Transverse colon (tissue), 4 donors: ENCODE measurements around the gene DMRTC2. TPM values are rescaled to one million over a fixed set of nuclear protein-coding genes. Genes with fewer than 3 reads are reported as not detected.

ENCODE experiments used
- DNase-seq: peaks from one replicate; pipeline ENCODE4 v3.0.0-alpha.2; 2019
- H3K27ac ChIP-seq, 4 donors: fragments of 200-600 bp; sonication (generic); 2 replicates each; pipeline ENCODE4 v1.5.1; 2016 to 2018; ENCODE audit warnings: inconsistent platforms in 4 of 4
- H3K27me3 ChIP-seq: fragments of 200-600 bp; sonication (generic); 2 replicates; pipeline ENCODE4 v1.5.1; 2017; ENCODE audit warnings: inconsistent platforms
- H3K36me3 ChIP-seq, 4 donors: fragments of 200-600 bp; sonication (generic); 2 replicates each; pipeline ENCODE4 v1.5.1; 2017 to 2019; ENCODE audit warnings: inconsistent platforms in 4 of 4
- H3K4me1 ChIP-seq, 4 donors: fragments of 200-600 bp; sonication (generic); 2 replicates each; pipeline ENCODE4 v1.5.1; 2017 to 2020; ENCODE audit warnings: inconsistent platforms in 4 of 4
- H3K4me3 ChIP-seq, 4 donors: fragments of 200-600 bp; sonication (generic); 1 replicate in 1 of 4; 2 replicates in 3 of 4; pipeline versions ENCODE4 v1.5.1 to v1.6.1; 2017 to 2019; ENCODE audit warnings: inconsistent platforms in 4 of 4
- H3K9me3 ChIP-seq, 2 donors: fragments of 200-600 bp; sonication (generic); 2 replicates each; pipeline ENCODE4 v1.5.1; 2017 to 2019; ENCODE audit warnings: inconsistent platforms in 2 of 2
- EP300 ChIP-seq: sonication (generic); formaldehyde crosslinking; IDR thresholded peaks from one replicate; pipeline ENCODE4 v1.6.1; 2017; ENCODE audit warnings: antibody characterized with exemption, low read depth
- POLR2A ChIP-seq: fragments of 450-650 bp; IDR thresholded peaks from one replicate; pipeline ENCODE4 v1.6.1; 2016; ENCODE audit warnings: antibody characterized with exemption, mild to moderate bottlenecking, moderate library complexity
- POLR2AphosphoS5 ChIP-seq, 3 donors: sonication (generic); formaldehyde crosslinking; IDR thresholded peaks; one replicate each; pipeline ENCODE4 v1.6.1; 2016; ENCODE audit warnings: antibody characterized with exemption in 3 of 3
- WGBS, 2 donors: methylation state at CpG; one replicate each; pipeline ENCODE4 v1.1.5; 2018; ENCODE audit warnings: low coverage in 1 of 2; 5-methylcytosine and 5-hydroxymethylcytosine counted together
- in situ Hi-C, 4 donors: fragments of 200-750 bp; cut with MboI; loops; one replicate each; pipeline versions ENCODE4 v1.15.0 to v1.15.1; 2017; ENCODE audit warnings: low sequenced_read_pairs in 3 of 4, low pct_ligation_motif_present in 1 of 4, low pct_unique_long_range_greater_than_20kb in 1 of 4
- intact Hi-C: fragments of 100-400 bp; cut with DNase I; formaldehyde crosslinking; loops from one replicate; pipeline ENCODE4 v1.15.1; 2023; ENCODE audit warnings: low total_unique reads
- total RNA-seq, 4 donors: library from RNA; depleted of rRNA; stranded (reverse); fragments of >200 nt; gene quantifications; one replicate each; pipeline ENCODE4 v1.1.0, GENCODE V29; 2016
- TF ChIP-seq, protein P1 (sequence below), 5 experiments: fragments of 200-600 bp in 3 of 5; fragments of 450-650 bp in 2 of 5; sonication (generic) in 3 of 5; IDR thresholded peaks; 1 replicate in 2 of 5; 2 replicates in 3 of 5; pipeline ENCODE4 v1.5.1; 2016 to 2017; ENCODE audit warnings: antibody characterized with exemption in 5 of 5, inconsistent platforms in 3 of 5, mild to moderate bottlenecking in 2 of 5, moderate library complexity in 1 of 5

DMRTC2 gene
- total RNA-seq, 4 donors from 2014 or later = not detected

DNA sequence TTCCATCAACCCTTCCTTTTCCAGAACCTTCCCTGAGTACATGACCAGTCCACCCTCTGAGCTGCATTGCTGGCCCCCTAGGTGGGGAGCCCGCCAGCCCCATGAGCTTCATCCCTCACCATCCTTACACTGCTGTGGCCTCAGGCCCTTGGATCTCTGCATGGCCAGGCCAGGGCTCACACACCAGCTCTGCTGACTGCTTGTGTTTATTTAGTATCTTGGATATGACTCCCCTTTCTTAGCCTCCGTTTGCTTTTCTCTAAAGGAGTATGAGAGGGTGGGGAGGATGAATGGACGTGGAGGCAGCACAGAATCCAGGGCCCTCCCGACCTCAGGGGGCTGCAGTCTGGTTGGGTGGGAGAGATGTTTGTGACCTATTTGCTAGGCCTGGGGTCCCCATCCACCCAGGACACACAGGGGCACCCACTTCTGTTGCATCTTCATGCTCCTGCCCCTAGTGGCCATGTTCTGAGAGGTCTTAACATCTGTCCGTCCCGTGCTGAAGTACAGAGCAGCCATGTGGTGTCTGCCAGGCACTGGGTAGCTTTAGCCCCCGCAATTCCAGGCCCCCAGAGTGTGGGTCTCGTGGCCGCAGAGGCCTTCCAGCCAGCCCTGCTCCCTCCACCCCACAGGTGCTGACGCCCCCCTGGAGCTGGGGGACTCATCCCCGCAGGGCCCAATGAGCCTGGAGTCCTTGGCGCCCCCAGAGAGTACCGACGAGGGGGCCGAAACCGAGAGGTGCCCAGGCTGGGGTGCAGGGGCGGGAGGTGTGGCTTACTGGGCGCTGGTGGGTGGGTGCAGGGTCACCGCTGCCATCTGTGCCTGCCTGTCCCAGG, 51.1 kb downstream of the DMRTC2 start:
- Histone ChIP-seq H3K27me3 (no peaks in the 10 kb centered on the region), H3K36me3 (peaks cover 0 to 45% (median 15%) of the 10 kb centered on the region in 4 donors), H3K4me3 (no peak overlapping the region), H3K4me1 (no peaks in the 10 kb centered on the region), H3K9me3 (no peaks in the 10 kb centered on the region), H3K27ac (no peak overlapping the region)
- no peak for DNase-seq
- no peak for TF ChIP-seq POLR2AphosphoS5 (IDR thresholded peaks at IDR 0.05)
- no peak for TF ChIP-seq EP300
- TF ChIP-seq, protein P1, sequence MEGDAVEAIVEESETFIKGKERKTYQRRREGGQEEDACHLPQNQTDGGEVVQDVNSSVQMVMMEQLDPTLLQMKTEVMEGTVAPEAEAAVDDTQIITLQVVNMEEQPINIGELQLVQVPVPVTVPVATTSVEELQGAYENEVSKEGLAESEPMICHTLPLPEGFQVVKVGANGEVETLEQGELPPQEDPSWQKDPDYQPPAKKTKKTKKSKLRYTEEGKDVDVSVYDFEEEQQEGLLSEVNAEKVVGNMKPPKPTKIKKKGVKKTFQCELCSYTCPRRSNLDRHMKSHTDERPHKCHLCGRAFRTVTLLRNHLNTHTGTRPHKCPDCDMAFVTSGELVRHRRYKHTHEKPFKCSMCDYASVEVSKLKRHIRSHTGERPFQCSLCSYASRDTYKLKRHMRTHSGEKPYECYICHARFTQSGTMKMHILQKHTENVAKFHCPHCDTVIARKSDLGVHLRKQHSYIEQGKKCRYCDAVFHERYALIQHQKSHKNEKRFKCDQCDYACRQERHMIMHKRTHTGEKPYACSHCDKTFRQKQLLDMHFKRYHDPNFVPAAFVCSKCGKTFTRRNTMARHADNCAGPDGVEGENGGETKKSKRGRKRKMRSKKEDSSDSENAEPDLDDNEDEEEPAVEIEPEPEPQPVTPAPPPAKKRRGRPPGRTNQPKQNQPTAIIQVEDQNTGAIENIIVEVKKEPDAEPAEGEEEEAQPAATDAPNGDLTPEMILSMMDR (IDR thresholded peaks at IDR 0.05) = no peak
- no peak for TF ChIP-seq POLR2A
- WGBS, 2 donors = 63 to 77% methylated on average over 2 to 14 of the region's 19 CpGs
- in situ Hi-C loops (no loop called here), intact Hi-C loops (no loop called here)

DNA sequence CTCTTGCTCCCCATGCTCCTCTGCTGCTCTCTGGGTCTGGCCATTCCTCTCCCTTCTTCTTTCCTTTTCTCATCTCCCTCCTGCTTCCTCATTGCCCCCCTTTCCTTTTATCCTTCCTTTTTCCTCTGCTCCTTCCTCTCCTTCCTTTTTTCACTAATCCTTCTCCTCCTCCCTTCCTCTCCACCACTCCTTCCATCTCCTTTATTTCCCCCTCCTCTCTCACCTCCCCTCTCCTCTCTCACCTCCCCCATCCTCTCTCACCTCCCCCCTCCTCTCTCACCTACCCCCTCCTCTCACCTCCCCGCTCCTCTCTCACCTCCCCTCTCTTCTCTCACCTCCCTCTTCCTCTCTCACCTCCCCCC, 51.7 kb downstream of the DMRTC2 start:
- in situ Hi-C loops (no loop called here), intact Hi-C loops (no loop called here)
- 86% methylated on average over 1 of the region's 1 CpG; no CpG with 5 or more reads in 1 of the 2 donors for WGBS, 2 donors
- Histone ChIP-seq H3K27ac (no peak overlapping the region), H3K36me3 (peaks cover 0 to 51% (median 17%) of the 10 kb centered on the region in 4 donors), H3K9me3 (no peaks in the 10 kb centered on the region), H3K4me1 (no peaks in the 10 kb centered on the region), H3K4me3 (no peak overlapping the region), H3K27me3 (no peaks in the 10 kb centered on the region)
- no peak for DNase-seq
- TF ChIP-seq, protein P1 (IDR thresholded peaks at IDR 0.05) = no peak
- TF ChIP-seq POLR2A = no peak
- TF ChIP-seq EP300 = no peak
- no peak for TF ChIP-seq POLR2AphosphoS5 (IDR thresholded peaks at IDR 0.05)

DNA sequence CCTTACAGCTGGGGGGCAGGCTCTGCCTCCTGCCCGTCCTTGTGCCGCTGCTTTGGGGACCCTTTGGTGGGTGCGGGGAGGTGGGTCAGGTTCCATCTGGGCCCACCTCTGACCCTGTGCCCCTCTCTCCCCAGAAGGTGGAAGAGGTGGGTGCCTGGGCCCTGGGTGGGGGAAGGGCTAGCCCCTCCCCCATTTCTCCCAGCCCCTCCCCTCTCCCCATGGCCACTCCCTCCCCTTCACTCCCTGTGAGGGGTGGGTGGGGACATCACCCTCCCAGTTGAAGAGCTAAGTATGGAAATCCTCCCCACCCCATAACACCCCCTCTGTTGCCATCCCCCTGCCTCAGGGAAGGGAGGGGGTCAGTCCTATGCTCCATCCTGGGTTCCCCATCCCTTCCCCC, 52.3 kb downstream of the DMRTC2 start:
- no peak overlapping the region for H3K27ac ChIP-seq
- DNase-seq = no peak
- H3K27me3 ChIP-seq = no peaks in the 10 kb centered on the region
- 85% methylated on average over 3 of the region's 3 CpGs; no CpG with 5 or more reads in 1 of the 2 donors for whole genome bisulfite sequencing, 2 donors
- no peaks in the 10 kb centered on the region for H3K9me3 ChIP-seq
- TF ChIP-seq POLR2A (no peak), POLR2AphosphoS5 (IDR thresholded peaks at IDR 0.05) (no peak), EP300 (no peak)
- TF ChIP-seq, protein P1 (IDR thresholded peaks at IDR 0.05) = no peak
- peaks cover 0 to 57% (median 20%) of the 10 kb centered on the region in 4 donors for H3K36me3 ChIP-seq
- intact Hi-C loops = no loop called here
- H3K4me3 ChIP-seq = no peak overlapping the region
- in situ Hi-C loops = no loop called here
- no peaks in the 10 kb centered on the region for H3K4me1 ChIP-seq

DNA sequence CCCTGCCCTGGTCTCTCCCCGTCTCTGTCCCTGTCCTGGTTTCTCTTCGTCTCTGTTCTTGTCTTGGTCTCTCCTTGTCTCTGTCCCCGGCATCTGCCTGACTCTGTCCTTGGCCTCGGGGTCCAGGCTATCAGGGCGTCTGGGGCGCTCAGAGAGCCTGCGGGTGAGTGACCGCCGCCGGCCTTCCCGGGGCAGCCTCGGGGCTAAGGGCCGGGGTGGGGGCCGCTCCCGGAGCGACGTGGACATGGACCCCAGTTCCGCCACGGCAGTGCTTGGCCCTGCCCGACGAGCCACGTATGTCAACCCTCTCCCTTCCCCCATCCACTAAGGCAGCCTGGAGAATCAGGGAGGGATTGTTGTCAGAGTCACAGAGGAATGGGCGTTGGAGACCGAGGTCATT, 53.0 kb downstream of the DMRTC2 start:
- Histone ChIP-seq H3K36me3 (peaks cover 0 to 63% (median 23%) of the 10 kb centered on the region in 4 donors), H3K27me3 (no peaks in the 10 kb centered on the region), H3K4me3 (no peak overlapping the region), H3K9me3 (no peaks in the 10 kb centered on the region), H3K27ac (no peak overlapping the region), H3K4me1 (no peaks in the 10 kb centered on the region)
- in situ Hi-C loops = no loop called here
- intact Hi-C loops = no loop called here
- no peak for TF ChIP-seq POLR2AphosphoS5 (IDR thresholded peaks at IDR 0.05)
- TF ChIP-seq EP300 = no peak
- TF ChIP-seq, protein P1 (IDR thresholded peaks at IDR 0.05) = no peak
- TF ChIP-seq POLR2A = no peak
- DNase-seq = no peak
- 92 to 100% methylated on average over 1 to 22 of the region's 24 CpGs for WGBS, 2 donors
